ENCODE results near the gene UBE2O.

UBE2O gene

DNA sequence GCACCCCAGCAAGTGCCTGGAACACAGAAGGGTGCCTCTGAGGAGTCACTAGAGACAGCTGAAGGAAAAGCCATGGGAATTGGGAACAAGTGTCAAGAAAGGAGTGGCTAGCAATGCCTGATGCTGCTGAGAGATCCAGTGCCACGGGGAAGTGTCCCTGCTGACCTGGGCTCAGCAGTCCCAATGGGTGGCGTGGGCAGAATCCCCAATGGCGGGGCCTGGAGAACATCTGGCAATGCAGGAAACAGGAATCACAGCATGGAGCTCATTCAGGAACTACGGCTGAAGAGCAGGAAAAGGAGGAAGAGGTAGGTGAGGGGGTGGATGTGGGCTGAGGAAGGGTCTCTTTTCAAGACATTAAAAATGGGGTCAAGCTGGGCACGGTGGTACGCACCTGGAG, 30.1 kb downstream of the UBE2O start:
- H3K4me3 ChIP-seq (ENCODE audit: low read depth, low read length): no peak overlapping the region
- DNase-seq (ENCODE audit: low read depth): no peak
- TF ChIP-seq, protein P1, sequence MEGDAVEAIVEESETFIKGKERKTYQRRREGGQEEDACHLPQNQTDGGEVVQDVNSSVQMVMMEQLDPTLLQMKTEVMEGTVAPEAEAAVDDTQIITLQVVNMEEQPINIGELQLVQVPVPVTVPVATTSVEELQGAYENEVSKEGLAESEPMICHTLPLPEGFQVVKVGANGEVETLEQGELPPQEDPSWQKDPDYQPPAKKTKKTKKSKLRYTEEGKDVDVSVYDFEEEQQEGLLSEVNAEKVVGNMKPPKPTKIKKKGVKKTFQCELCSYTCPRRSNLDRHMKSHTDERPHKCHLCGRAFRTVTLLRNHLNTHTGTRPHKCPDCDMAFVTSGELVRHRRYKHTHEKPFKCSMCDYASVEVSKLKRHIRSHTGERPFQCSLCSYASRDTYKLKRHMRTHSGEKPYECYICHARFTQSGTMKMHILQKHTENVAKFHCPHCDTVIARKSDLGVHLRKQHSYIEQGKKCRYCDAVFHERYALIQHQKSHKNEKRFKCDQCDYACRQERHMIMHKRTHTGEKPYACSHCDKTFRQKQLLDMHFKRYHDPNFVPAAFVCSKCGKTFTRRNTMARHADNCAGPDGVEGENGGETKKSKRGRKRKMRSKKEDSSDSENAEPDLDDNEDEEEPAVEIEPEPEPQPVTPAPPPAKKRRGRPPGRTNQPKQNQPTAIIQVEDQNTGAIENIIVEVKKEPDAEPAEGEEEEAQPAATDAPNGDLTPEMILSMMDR (IDR thresholded peaks at IDR 0.05; ENCODE audit: insufficient read depth, low read depth, low read length, missing control alignments): no peak

DNA sequence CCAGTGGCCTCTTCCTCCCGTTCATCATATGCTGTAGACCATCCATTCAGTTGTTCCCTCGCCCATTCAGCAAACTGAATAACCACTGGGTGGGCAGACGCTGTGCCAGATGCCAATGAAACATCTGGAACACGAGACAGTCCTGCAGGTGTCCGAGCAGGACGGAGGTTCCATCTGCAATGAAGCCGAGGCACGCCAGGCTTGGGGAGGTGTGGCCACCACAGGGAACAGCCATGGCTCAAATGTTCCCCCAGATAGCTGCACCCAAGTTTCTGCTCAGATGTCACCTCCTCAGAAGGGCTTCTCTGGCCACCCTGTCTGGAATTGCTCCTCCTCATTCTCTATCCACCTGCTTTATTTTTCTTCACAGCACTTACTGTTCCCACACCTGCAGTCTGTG, 30.5 kb downstream of the UBE2O start:
- H3K4me3 ChIP-seq (ENCODE audit: low read depth, low read length): no peak overlapping the region
- TF ChIP-seq, protein P1 (IDR thresholded peaks at IDR 0.05; ENCODE audit: insufficient read depth, low read depth, low read length, missing control alignments): no peak
- no peak for DNase-seq (ENCODE audit: low read depth)

DNA sequence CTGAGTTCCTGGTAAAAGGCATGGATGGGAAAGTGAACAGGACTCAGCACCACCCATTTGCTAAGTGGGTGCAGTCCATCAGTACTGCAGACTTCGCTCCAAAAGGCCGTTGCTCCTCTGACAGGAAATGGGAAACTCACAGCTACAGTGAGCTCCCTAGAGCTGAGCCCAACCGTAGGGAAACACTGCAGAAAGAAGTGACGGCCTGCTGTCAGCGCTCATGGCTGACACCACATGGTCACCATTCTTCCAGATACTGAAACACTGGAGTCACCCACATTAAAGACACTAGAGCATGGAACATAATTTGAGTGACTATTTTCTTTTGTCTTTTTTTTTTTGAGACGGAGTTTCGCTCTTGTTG, 31.9 kb downstream of the UBE2O start:
- no peak overlapping the region for H3K4me3 ChIP-seq (ENCODE audit: low read depth, low read length)
- DNase-seq (ENCODE audit: low read depth): no peak
- TF ChIP-seq, protein P1 (IDR thresholded peaks at IDR 0.05; ENCODE audit: insufficient read depth, low read depth, low read length, missing control alignments): no peak

DNA sequence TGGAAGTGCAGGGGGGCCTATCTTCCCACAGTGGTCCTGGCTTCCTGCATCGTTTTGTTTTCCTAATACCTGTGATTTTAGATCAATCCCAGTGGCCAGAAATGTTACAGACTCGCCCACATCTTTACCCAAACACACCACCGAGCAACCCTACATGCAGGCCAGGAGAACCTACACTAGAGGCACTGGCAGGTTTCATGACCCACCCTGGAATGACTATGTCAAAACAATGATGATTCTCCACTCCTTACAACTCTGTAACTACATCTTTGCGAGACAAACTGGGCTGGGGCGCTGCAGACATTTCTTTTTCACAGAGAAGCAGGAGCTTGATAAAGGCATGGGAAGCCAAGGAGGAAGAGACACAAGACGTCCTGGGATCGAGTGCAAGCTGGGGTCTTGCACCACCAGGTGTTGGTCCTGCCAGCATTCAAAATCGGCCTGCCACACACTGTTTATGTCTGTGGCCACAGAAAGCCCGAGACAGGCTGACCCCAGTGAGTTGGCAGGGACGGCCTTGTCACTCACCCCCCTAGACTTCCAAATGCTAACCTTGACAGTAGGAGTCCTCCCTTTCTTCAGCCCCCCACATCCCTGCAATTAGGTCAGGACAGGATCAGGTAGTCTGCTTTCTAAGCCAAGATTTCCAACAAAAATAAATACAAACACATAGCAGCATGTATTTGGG, 32.5 kb downstream of the UBE2O start:
- no peak for DNase-seq (ENCODE audit: low read depth)
- TF ChIP-seq, protein P1 (IDR thresholded peaks at IDR 0.05; ENCODE audit: insufficient read depth, low read depth, low read length, missing control alignments): no peak

DNA sequence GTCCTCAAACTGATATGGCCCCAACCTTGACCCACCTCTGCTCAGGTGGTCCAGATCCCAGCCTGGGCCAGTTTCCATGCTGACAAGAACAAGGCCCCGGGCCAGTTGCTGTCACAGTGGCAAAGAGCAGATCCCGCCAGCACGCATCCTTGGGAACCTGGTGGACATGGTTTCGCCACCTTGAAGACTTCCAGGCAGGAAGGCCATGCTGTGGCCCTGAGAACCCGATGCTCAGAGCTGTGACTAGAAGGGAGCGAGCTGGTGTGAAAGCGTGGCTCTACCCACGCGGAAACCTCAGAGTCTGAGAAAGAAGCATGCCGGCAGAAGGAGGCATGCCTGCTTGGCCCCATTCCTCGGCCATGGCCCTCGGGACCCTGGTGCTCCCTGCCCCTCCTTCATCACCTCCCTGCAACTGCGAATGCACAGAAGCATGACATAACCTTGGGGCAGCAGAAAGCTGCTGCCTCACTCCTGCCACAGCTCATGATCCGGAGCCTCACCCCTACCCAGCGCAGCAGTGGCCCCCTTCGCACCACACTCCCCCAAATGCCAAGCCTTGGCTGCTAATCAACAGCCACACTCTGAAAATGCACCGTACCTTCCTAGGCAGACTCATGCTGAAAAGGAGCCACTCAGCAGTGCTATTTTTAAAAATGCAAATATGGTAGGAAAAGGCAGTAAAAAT, 33.2 kb downstream of the UBE2O start:
- DNase-seq (ENCODE audit: low read depth): no peak
- no peak overlapping the region for H3K4me3 ChIP-seq (ENCODE audit: low read depth, low read length)
- TF ChIP-seq, protein P1 (IDR thresholded peaks at IDR 0.05; ENCODE audit: insufficient read depth, low read depth, low read length, missing control alignments): no peak

More for the DNA sequence above, 32.5 kb downstream of the UBE2O start:
- H3K4me3 ChIP-seq (ENCODE audit: low read depth, low read length): no peak overlapping the region

DNA sequence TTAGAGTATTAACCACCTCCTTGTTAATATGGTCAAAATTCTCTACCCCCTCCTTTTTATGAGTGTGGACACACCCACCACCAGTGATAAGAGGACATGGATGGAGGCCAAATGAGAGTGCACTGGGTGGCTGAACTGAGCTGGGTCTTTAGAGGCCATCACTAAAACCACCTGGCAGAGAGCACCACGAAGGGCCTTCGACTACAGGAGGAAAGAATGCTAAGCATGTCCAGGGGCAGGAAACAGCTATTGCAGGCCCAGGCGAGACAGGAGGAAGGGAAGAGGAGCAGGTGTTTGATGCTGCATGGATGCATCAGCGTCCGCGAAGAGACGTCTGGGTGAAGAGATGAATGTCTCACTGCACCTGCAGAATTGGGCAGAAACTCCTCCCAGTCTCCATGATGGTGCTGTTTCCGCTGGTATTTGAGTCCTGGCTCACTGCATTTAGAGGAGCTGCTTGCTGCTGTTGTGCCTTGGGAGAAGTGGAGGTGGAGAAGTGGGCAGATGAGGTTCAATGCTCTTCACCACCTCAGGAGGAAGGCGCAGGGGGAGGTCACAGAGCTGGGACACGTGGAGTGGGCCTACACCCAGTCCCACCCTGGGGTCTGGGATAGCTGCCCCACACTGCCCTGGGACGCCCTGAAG, 35.3 kb downstream of the UBE2O start:
- TF ChIP-seq, protein P1 (IDR thresholded peaks at IDR 0.05; ENCODE audit: insufficient read depth, low read depth, low read length, missing control alignments): no peak
- no peak overlapping the region for H3K4me3 ChIP-seq (ENCODE audit: low read depth, low read length)
- DNase-seq (ENCODE audit: low read depth): no peak

All from GM12865 (cell line).